Breast epithelium (tissue), 3 donors: ENCODE results near the gene CPD.
"Not testable (repeated sequence)": the region's sequence is repeated elsewhere in the genome, so short reads cannot be mapped to it uniquely, and the experiment has no call there.

ENCODE experiments used
- CTCF ChIP-seq, 3 donors: fragments of 450-650 bp; IDR thresholded peaks; one replicate each; pipeline ENCODE4 v1.5.1; 2016 to 2017; ENCODE audit warnings: antibody characterized with exemption in 3 of 3, mild to moderate bottlenecking in 3 of 3, moderate library complexity in 3 of 3
- POLR2A ChIP-seq: fragments of 450-650 bp; IDR thresholded peaks from one replicate; pipeline ENCODE4 v1.6.1; 2016; ENCODE audit warnings: antibody characterized with exemption, mild to moderate bottlenecking, moderate library complexity
- POLR2AphosphoS5 ChIP-seq, 3 donors: sonication (generic); formaldehyde crosslinking; IDR thresholded peaks; one replicate each; pipeline ENCODE4 v1.6.1; 2017; ENCODE audit warnings: antibody characterized with exemption in 3 of 3

DNA sequence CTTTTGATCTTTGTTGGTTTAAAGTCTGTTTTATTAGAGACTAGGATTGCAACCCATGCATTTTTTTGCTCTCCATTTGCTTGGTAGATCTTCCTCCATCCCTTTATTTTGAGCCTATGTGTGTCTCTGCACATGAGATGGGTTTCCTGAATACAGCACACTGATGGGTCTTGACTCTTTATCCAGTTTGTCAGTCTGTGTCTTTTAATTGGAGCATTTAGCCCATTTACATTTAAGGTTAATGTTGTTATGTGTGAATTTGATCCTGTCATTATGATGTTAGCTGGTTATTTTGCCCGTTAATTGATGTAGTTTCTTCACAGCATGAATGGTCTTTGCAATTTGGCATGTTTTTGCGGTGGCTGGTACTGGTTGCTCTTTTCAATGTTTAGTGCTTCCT is 31.9 kb downstream of the CPD start:
- not testable (repeated sequence) for TF ChIP-seq POLR2AphosphoS5 (IDR thresholded peaks at IDR 0.05); POLR2A; CTCF (IDR thresholded peaks at IDR 0.05)
